Ascending aorta (tissue), 2 donors: ENCODE measurements around the gene ARMH4. TPM values are rescaled to one million over a fixed set of nuclear protein-coding genes. Genes with fewer than 3 reads are reported as not detected.
"Not testable (repeated sequence)": the region's sequence is repeated elsewhere in the genome, so short reads cannot be mapped to it uniquely, and the experiment has no call there.

ENCODE experiments used
- DNase-seq, 2 donors: peaks; one replicate each; pipeline ENCODE4 v3.0.0-alpha.2; 2019; ENCODE audit warnings: low spot score in 2 of 2
- H3K27ac ChIP-seq, 2 donors: fragments of 200-600 bp; sonication (generic); one replicate each; pipeline ENCODE4 v1.5.1; 2016 to 2017; ENCODE audit warnings: mild to moderate bottlenecking in 1 of 2
- H3K27me3 ChIP-seq: fragments of 200-600 bp; sonication (generic); one replicate; pipeline ENCODE4 v1.5.1; 2017
- H3K36me3 ChIP-seq, 2 donors: fragments of 200-600 bp; sonication (generic); one replicate each; pipeline ENCODE4 v1.5.1; 2016
- H3K4me1 ChIP-seq, 2 donors: fragments of 200-600 bp; sonication (generic); one replicate each; pipeline ENCODE4 v1.5.1; 2016 to 2017; ENCODE audit warnings: mild to moderate bottlenecking in 1 of 2
- H3K4me3 ChIP-seq, 2 donors: fragments of 200-600 bp; sonication (generic); one replicate each; pipeline ENCODE4 v1.5.1; 2016 to 2017; ENCODE audit warnings: mild to moderate bottlenecking in 1 of 2
- H3K9me3 ChIP-seq, 2 donors: fragments of 200-600 bp; sonication (generic); one replicate each; pipeline ENCODE4 v1.5.1; 2016
- intact Hi-C: fragments of 100-400 bp; cut with DNase I; formaldehyde crosslinking; loops from one replicate; pipeline ENCODE4 v1.15.1; 2023
- total RNA-seq: library from RNA; depleted of rRNA; stranded (reverse); fragments of >200 nt; gene quantifications from one replicate; pipeline ENCODE4 v1.1.0, GENCODE V29; 2016
- TF ChIP-seq, protein P1 (sequence below), 3 experiments: fragments of 200-600 bp in 2 of 3; fragments of 450-650 bp in 1 of 3; sonication (generic) in 2 of 3; IDR thresholded peaks; one replicate each; pipeline ENCODE4 v1.5.1; 2016 to 2019; ENCODE audit warnings: antibody characterized with exemption in 3 of 3, mild to moderate bottlenecking in 1 of 3, moderate library complexity in 1 of 3

Gene ARMH4
- total RNA-seq, 1 donor from 2014 or later, result 3.8 TPM

DNA sequence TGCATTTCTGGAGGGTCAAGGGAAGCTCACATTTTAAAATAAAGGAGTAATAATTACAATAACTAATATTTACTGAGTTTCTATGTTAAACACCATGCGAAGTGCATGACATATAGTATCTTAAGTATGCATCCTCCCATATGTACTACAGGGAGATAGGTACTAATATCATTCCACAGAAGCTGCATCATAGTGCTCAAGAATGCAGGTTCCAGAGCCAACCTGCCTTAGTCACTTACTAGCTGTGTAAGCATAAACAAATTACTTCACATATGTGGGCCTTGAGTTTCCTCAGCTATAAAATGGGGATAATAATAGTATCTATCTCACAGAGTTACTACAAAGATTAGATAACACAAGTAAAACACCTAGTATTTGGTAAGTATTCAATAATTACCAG, 18.3 kb downstream of the ARMH4 start:
- no peaks in the 10 kb centered on the region for H3K9me3 ChIP-seq
- H3K36me3 ChIP-seq, result peaks cover 0 to 7% of the 10 kb centered on the region in 2 donors
- no peak overlapping the region for H3K4me3 ChIP-seq
- DNase-seq, result no peak
- TF ChIP-seq, protein P1, sequence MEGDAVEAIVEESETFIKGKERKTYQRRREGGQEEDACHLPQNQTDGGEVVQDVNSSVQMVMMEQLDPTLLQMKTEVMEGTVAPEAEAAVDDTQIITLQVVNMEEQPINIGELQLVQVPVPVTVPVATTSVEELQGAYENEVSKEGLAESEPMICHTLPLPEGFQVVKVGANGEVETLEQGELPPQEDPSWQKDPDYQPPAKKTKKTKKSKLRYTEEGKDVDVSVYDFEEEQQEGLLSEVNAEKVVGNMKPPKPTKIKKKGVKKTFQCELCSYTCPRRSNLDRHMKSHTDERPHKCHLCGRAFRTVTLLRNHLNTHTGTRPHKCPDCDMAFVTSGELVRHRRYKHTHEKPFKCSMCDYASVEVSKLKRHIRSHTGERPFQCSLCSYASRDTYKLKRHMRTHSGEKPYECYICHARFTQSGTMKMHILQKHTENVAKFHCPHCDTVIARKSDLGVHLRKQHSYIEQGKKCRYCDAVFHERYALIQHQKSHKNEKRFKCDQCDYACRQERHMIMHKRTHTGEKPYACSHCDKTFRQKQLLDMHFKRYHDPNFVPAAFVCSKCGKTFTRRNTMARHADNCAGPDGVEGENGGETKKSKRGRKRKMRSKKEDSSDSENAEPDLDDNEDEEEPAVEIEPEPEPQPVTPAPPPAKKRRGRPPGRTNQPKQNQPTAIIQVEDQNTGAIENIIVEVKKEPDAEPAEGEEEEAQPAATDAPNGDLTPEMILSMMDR (IDR thresholded peaks at IDR 0.05), result no peak
- no peaks in the 10 kb centered on the region for H3K27me3 ChIP-seq
- intact Hi-C loops, result no loop called here
- H3K4me1 ChIP-seq, result peaks cover 0 to 11% of the 10 kb centered on the region in 2 donors
- H3K27ac ChIP-seq, result no peak overlapping the region

GRCh38 chr14:58131386-58131785, 20.6 kb downstream of the ARMH4 start:
- no peak for DNase-seq
- intact Hi-C loops, result no loop called here
- Histone ChIP-seq H3K4me3 (no peak overlapping the region), H3K27ac (peak overlapping the region in 1 of 2 donors; percentile 39), H3K4me1 (peaks cover 0 to 11% of the 10 kb centered on the region in 2 donors), H3K36me3 (no peaks in the 10 kb centered on the region), H3K9me3 (no peaks in the 10 kb centered on the region), H3K27me3 (no peaks in the 10 kb centered on the region)
- TF ChIP-seq, protein P1 (IDR thresholded peaks at IDR 0.05), result no peak

- Histone ChIP-seq H3K4me3 (no peak overlapping the region), H3K4me1 (peaks cover 0 to 11% of the 10 kb centered on the region in 2 donors), H3K9me3 (no peaks in the 10 kb centered on the region), H3K36me3 (peaks cover 0 to 3% of the 10 kb centered on the region in 2 donors), H3K27me3 (no peaks in the 10 kb centered on the region), H3K27ac (peak overlapping the region; percentile 2 to 39)
- intact Hi-C loops, result no loop called here
- DNase-seq, result no peak
- TF ChIP-seq, protein P1 (IDR thresholded peaks at IDR 0.05), result no peak
These were observed 21.8 kb downstream of the ARMH4 start for GRCh38 chr14:58130116-58130782.

DNA sequence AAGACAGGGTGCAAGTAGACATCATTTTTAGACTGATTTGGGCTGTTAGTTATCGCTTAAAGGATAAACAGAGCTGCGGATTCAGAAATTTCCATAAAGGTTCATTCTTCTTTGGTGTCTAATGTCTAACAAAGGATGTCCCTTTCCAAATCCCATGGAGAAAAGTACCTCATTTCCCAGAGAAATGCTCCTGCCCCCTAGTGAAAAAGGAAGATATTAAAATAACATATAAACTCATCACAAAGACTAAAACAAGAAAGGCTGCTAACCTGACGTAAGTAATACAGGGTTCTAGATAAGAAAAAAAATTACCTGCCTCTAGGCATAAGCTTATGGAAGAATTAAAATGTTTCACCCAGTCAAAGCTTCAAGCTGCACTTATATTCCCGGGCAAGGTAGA, 22.8 kb downstream of the ARMH4 start:
- H3K27ac ChIP-seq, result no peak overlapping the region
- TF ChIP-seq, protein P1 (IDR thresholded peaks at IDR 0.05), result no peak
- H3K9me3 ChIP-seq, result no peaks in the 10 kb centered on the region
- peaks cover 0 to 3% of the 10 kb centered on the region in 2 donors for H3K36me3 ChIP-seq
- peaks cover 0 to 11% of the 10 kb centered on the region in 2 donors for H3K4me1 ChIP-seq
- intact Hi-C loops, result no loop called here
- no peak overlapping the region for H3K4me3 ChIP-seq
- DNase-seq, result no peak
- H3K27me3 ChIP-seq, result no peaks in the 10 kb centered on the region

GRCh38 chr14:58128416-58128815, 23.6 kb downstream of the ARMH4 start:
- no peak for DNase-seq
- H3K9me3 ChIP-seq, result no peaks in the 10 kb centered on the region
- intact Hi-C loops, result no loop called here
- TF ChIP-seq, protein P1 (IDR thresholded peaks at IDR 0.05), result no peak
- H3K36me3 ChIP-seq, result peaks cover 0 to 3% of the 10 kb centered on the region in 2 donors
- H3K4me3 ChIP-seq, result no peak overlapping the region
- H3K4me1 ChIP-seq, result peaks cover 0 to 11% of the 10 kb centered on the region in 2 donors
- H3K27ac ChIP-seq, result no peak overlapping the region
- no peaks in the 10 kb centered on the region for H3K27me3 ChIP-seq

- H3K27me3 ChIP-seq, H3K27ac ChIP-seq, intact Hi-C loops, H3K4me3 ChIP-seq, DNase-seq, H3K4me1 ChIP-seq, H3K36me3 ChIP-seq, H3K9me3 ChIP-seq: not testable (repeated sequence)
These were observed 29.5 kb downstream of the ARMH4 start for GRCh38 chr14:58122546-58122945.
